DND-41 (cell line): ENCODE measurements around the gene ZNF3.

Experiments
- ATAC-seq: fragments of 200-7000 bp; cut with Tn5 transposase; 3 replicates; pipeline ENCODE4 v1.9.1; 2021; ENCODE audit warnings: low read depth; ENCODE audit not compliant: insufficient read depth
- DNase-seq: peaks from one replicate; pipeline ENCODE4 v3.0.0-alpha.2; 2020
- H2AFZ ChIP-seq: 2 replicates; pipeline ENCODE4 v1.6.0; 2012; ENCODE audit warnings: low read depth, low read length
- H3K27ac ChIP-seq: 2 replicates; pipeline ENCODE4 v1.5.1; 2012; ENCODE audit warnings: low read length, inconsistent platforms
- H3K27me3 ChIP-seq: fragments of 200-600 bp; sonication (generic); 2 replicates; pipeline ENCODE4 v1.6.0; 2012; ENCODE audit warnings: low read length, mild to moderate bottlenecking, inconsistent platforms; ENCODE audit not compliant: insufficient read depth, poor library complexity
- H3K36me3 ChIP-seq: 2 replicates; pipeline ENCODE4 v1.5.1; 2012; ENCODE audit warnings: low read length, inconsistent platforms; ENCODE audit not compliant: insufficient read depth
- H3K4me1 ChIP-seq: 2 replicates; pipeline ENCODE4 v1.5.1; 2012; ENCODE audit warnings: mild to moderate bottlenecking, low read length; ENCODE audit not compliant: insufficient read depth
- H3K4me2 ChIP-seq: 2 replicates; pipeline ENCODE4 v1.6.0; 2012; ENCODE audit warnings: mild to moderate bottlenecking, moderate library complexity, low read length, inconsistent platforms; ENCODE audit not compliant: insufficient read depth
- H3K4me3 ChIP-seq, 2 experiments: fragments of 200-600 bp in 1 of 2; shearing (Covaris generic) in 1 of 2; 2 replicates each; pipeline ENCODE4 v1.5.1; 2012 to 2016; ENCODE audit warnings: inconsistent platforms in 2 of 2, low read length in 2 of 2, mild to moderate bottlenecking in 2 of 2, low read depth in 1 of 2, moderate library complexity in 1 of 2
- H3K79me2 ChIP-seq: 2 replicates; pipeline ENCODE4 v1.6.0; 2012; ENCODE audit warnings: low read length, inconsistent platforms; ENCODE audit not compliant: insufficient read depth
- H3K9ac ChIP-seq: 2 replicates; pipeline ENCODE4 v1.6.0; 2012; ENCODE audit warnings: low read depth, mild to moderate bottlenecking, inconsistent platforms, low read length, moderate library complexity
- H3K9me3 ChIP-seq: 2 replicates; pipeline ENCODE4 v1.5.1; 2012; ENCODE audit warnings: low read length, moderate library complexity, mild to moderate bottlenecking, inconsistent platforms; ENCODE audit not compliant: insufficient read depth, severe bottlenecking
- H4K20me1 ChIP-seq: 2 replicates; pipeline ENCODE4 v1.6.0; 2012; ENCODE audit warnings: low read length; ENCODE audit not compliant: insufficient read depth
- CTCF ChIP-seq: IDR thresholded peaks from 2 replicates; pipeline ENCODE4 v1.5.1; 2012; ENCODE audit warnings: borderline replicate concordance, low read length, moderate library complexity, mild to moderate bottlenecking; ENCODE audit not compliant: poor library complexity, severe bottlenecking; ENCODE audit errors: extremely low read depth
- EZH2 ChIP-seq: IDR thresholded peaks from 3 replicates; pipeline ENCODE4 v1.6.1; 2012; ENCODE audit warnings: borderline replicate concordance, low read depth, mild to moderate bottlenecking, moderate library complexity, low read length, inconsistent platforms; ENCODE audit not compliant: severe bottlenecking

Gene ZNF3

GRCh38 chr7:100023526-100023925 is 58.0 kb downstream of the ZNF3 start:
- Histone ChIP-seq H3K4me2 (no peak overlapping the region), H3K9me3 (no peaks in the 10 kb centered on the region), H2AFZ (no peak overlapping the region), H3K36me3 (peaks cover 85% of the 10 kb centered on the region), H3K4me1 (peaks cover 3% of the 10 kb centered on the region; the same call in 1 of the 2 replicates), H3K9ac (no peak overlapping the region), H4K20me1 (peaks cover 18% of the 10 kb centered on the region), H3K79me2 (peaks cover 49% of the 10 kb centered on the region), H3K4me3 (no peak overlapping the region), H3K27me3 (no peaks in the 10 kb centered on the region), H3K27ac (no peak overlapping the region)
- TF ChIP-seq CTCF: no peak
- no peak for TF ChIP-seq EZH2
- ATAC-seq (no peak), DNase-seq (no peak)

- peaks cover 81% of the 10 kb centered on the region for H3K36me3 ChIP-seq
Measured at GRCh38 chr7:100022621-100023020, 58.9 kb downstream of the ZNF3 start.

GRCh38 chr7:100021297-100021696 is 60.2 kb downstream of the ZNF3 start:
- H3K4me3 ChIP-seq: no peak overlapping the region
- H3K4me1 ChIP-seq: peaks cover 23% of the 10 kb centered on the region
- no peak overlapping the region for H3K9ac ChIP-seq
- DNase-seq (no peak), ATAC-seq (no peak)
- H3K27me3 ChIP-seq: no peaks in the 10 kb centered on the region
- peaks cover 78% of the 10 kb centered on the region for H3K36me3 ChIP-seq
- TF ChIP-seq CTCF (no peak), EZH2 (no peak)
- no peaks in the 10 kb centered on the region for H3K9me3 ChIP-seq
- H4K20me1 ChIP-seq: peaks cover 27% of the 10 kb centered on the region
- peaks cover 71% of the 10 kb centered on the region for H3K79me2 ChIP-seq
- no peak overlapping the region for H3K27ac ChIP-seq
- H3K4me2 ChIP-seq: no peak overlapping the region
- H2AFZ ChIP-seq: no peak overlapping the region

More at GRCh38 chr7:100022621-100023020, 58.9 kb downstream of the ZNF3 start:
- H4K20me1 ChIP-seq: peaks cover 18% of the 10 kb centered on the region
- no peak overlapping the region for H2AFZ ChIP-seq
- peaks cover 10% of the 10 kb centered on the region for H3K4me1 ChIP-seq
- no peak overlapping the region for H3K4me3 ChIP-seq
- H3K4me2 ChIP-seq: no peak overlapping the region
- peaks cover 58% of the 10 kb centered on the region for H3K79me2 ChIP-seq
- no peak overlapping the region for H3K9ac ChIP-seq
- H3K9me3 ChIP-seq: no peaks in the 10 kb centered on the region
- H3K27me3 ChIP-seq: no peaks in the 10 kb centered on the region
- no peak for TF ChIP-seq CTCF
- TF ChIP-seq EZH2: no peak
- DNase-seq: no peak
- H3K27ac ChIP-seq: no peak overlapping the region
- ATAC-seq: no peak
